T-helper 1 cell treated with Interleukin-12 subunit alpha and Interleukin-12 subunit beta and Interleukin-4 antibody, amounts not matched to agents 30 ng/mL and 1 ng/mL, for 36 hours (primary cell): ENCODE data around the gene GSTO2. TPM values are rescaled to one million over a fixed set of nuclear protein-coding genes. Genes with fewer than 3 reads are reported as not detected.
"Not testable (repeated sequence)": the region's sequence is repeated elsewhere in the genome, so short reads cannot be mapped to it uniquely, and the experiment has no call there.

Experiments
- intact Hi-C: fragments of 100-400 bp; cut with micrococcal nuclease; formaldehyde crosslinking; loops from one replicate; pipeline ENCODE4 v1.15.1; 2024
- total RNA-seq: library from RNA; stranded (reverse); gene quantifications from 2 replicates; pipeline ENCODE4 v1.2.3, GENCODE V29; 2022

Gene GSTO2
- 1.2 and 1.4 TPM in 2 replicates for total RNA-seq

GRCh38 chr10:104268713-104269645 lies at the start of gene GSTO2:
Gene GSTO2, plus strand, starts transcription at chr10:104269184. Its CDS starts 5,732 bp downstream, at chr10:104274916.
- intact Hi-C loops: loop anchor here (1.0 to 10.0 kb wide), 15 partner anchors 14 to 1764 kb away; partner anchors contain the start of genes ACTR1A, ATP5MK, CFAP43 and CFAP58

GRCh38 chr10:104220522-104220921 lies 48.5 kb upstream of the GSTO2 start:
- intact Hi-C loops: no loop called here

- intact Hi-C loops: no loop called here
Observed at GRCh38 chr10:104223304-104223703, 45.7 kb upstream of the GSTO2 start.

GRCh38 chr10:104230490-104230889 lies 38.5 kb upstream of the GSTO2 start:
- intact Hi-C loops: no loop called here

DNA sequence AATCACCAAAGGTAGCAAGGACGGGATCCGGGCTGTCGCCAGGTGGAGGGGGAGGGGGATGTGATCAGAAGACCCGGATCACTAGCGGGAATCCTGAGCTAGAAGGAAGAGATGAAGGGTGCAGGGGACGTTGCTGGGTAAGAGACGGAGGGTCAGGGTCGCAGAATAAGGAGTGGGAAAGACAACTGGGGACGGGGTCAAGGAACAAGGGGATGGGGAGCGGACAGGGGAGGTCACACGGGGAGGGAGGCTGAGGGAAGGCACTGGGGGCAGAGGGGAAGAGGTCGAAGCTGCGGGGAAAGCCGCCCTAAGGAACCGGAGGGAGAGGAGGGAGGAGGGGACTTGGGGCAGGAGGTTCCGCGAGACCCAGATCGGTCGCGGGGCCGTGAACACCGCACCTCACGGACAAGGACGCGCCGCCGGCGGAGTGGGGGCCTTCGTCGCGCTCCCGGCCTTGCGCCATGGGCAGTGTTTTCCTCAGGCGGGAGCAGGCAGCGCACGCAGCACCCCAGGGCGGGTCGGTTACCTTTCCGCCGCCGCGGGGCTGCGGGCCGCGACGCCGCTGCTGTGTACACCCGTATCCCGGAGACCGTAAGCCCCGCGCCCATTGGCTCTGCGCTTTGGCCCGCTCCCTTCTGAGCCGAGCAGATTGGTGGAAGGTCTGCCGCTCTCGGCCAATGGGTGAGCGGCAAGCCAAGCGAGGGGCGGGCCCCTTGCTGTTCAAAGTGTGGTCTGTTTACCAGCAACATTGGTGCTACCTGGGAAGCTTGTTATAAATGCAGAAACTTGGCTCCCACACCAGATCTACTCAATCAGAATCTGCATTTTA lies 37.0 kb upstream of the GSTO2 start, which contains the start of gene CFAP43:
Gene CFAP43, minus strand, starts transcription at position 581 of the 829 bp plus-strand sequence. Its CDS starts 118 bp downstream, at position 463.
- intact Hi-C loops: loop anchor here (1.0 to 2.0 kb wide), 9 partner anchors 23 to 473 kb away; partner anchors contain the start of genes CFAP58, GSTO2, ITPRIP and STN1

GRCh38 chr10:104232613-104233102 lies 36.3 kb upstream of the GSTO2 start:
- intact Hi-C loops: loop anchor here (1.0 to 2.0 kb wide), 9 partner anchors 23 to 474 kb away; partner anchors contain the start of genes CFAP58, GSTO2, ITPRIP and STN1

DNA sequence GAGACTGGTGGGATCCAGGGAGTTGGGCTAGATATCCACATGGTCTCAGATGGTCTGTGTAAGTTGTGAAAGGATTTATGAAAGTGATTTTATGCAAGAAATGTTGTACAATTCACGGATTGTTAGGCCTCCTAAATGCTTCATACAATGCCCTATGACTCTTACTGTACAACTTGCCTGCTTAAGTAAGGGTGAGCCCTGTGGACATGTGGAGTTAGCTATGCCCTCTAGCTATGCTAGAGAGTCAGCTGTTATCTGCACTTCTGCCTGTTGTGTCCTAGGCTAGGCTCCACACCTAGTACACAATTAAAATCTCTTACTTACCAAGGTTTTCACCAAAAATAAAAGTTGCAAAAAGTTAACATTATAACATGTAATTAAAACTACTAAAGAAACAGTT lies 35.2 kb upstream of the GSTO2 start:
- intact Hi-C loops: loop anchor here (2.0 kb wide), 3 partner anchors 265 to 475 kb away; no protein-coding TSS in a partner anchor

GRCh38 chr10:104234934-104235333 lies 34.0 kb upstream of the GSTO2 start:
- intact Hi-C loops: no loop called here

GRCh38 chr10:104235801-104236200 lies 33.2 kb upstream of the GSTO2 start:
- intact Hi-C loops: no loop called here

DNA sequence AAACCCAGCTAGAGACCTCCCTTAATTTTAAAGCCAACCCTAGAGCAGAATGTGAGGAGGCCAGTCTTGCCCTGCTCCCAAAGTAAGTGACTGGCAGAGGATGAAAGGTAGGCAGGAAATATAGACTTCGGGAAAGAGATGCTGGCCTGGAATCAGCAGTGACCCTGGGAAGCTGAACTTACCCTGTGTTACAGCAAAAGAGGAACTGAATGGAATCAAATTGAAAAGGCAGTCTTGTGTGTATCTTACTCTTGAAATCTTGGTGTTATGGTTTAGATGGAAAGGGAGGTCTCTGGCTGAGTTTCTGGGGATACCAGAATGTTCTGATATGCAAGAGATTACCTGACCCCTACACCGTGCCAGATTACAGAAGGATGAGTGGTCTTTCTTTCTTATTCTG lies 28.9 kb upstream of the GSTO2 start:
- intact Hi-C loops: no loop called here

GRCh38 chr10:104242545-104242944 lies 26.4 kb upstream of the GSTO2 start:
- intact Hi-C loops: no loop called here

- intact Hi-C loops: not testable (repeated sequence)
Observed at GRCh38 chr10:104243009-104243408, 26.0 kb upstream of the GSTO2 start.

- intact Hi-C loops: no loop called here
Observed at GRCh38 chr10:104243512-104243911, 25.5 kb upstream of the GSTO2 start.

DNA sequence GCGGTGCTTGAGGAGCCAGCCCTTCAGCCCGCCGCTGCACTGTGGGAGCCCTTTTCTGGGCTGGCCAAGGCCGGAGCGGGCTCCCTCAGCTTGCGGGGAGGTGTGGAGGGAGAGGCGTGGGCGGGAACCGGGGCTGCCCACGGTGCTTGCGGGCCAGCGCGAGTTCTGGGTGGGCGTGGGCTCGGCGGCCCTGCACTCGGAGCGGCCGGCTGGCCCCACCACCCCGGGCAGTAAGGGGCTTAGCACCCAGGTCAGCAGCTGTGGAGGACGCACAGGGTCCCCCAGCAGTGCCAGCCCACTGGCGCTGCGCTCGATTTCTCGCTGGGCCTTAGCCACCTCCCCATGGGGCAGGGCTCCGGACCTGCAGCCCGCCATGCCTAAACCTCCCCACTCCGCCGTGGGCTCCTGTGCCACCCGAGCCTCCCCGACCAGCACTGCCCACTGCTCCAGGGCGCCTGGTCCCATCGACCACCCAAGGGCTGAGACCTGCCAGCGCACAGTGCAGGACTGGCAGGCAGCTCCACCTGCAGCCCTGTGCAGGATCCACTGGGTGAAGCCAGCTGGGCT lies 23.8 kb upstream of the GSTO2 start:
- intact Hi-C loops: no loop called here

GRCh38 chr10:104246976-104247375 lies 22.0 kb upstream of the GSTO2 start:
- intact Hi-C loops: no loop called here

DNA sequence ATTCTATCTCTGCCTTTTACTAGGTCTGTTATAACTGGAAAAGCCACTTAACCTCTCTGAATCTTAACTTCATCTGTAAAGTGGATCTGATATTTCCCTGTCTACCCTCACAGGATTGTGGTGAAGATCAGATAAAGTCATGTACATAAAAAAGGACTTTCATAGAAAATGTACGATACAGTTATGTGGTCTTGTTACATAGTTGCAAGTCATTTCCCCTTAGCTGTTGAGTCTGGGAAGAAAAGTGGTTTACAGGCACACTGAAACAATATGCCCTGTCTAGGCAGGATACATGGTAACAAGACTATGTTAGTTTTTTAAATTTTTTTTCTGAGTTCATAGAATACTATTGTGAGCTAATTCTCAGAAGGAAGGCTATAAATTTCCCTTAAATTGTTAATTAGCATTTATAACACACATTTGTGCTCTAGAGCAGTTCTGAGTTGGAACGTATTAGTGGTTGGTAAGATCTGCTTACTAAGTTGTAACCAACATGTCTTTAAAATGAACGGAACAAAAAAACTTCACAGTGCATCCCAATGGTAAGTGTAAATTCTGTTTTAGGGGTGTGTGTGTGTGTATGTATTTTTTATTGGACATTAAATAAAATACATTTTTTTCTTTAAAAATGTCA lies 21.4 kb upstream of the GSTO2 start:
- intact Hi-C loops: no loop called here

GRCh38 chr10:104248931-104249330 lies 20.1 kb upstream of the GSTO2 start:
- intact Hi-C loops: not testable (repeated sequence)

- intact Hi-C loops: no loop called here
Observed at GRCh38 chr10:104250371-104250770, 18.6 kb upstream of the GSTO2 start.

DNA sequence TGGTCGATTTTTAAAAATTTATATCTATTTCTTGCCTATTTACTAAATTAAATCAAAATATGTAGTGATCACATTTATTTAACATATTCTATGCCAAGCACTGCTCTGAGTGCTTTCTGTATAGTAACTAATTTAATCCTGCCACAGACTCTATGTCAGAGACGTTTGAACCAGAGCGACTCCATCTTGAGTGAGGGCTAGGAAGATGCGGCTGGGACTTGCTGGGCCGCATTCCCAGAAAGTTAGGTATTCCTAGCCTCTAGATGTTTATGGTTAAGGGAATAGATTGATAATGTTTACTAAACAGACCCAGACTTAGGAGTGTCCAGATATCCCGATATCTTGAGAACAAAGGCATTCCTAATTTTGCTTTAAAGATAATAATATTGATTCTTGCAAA lies 17.5 kb upstream of the GSTO2 start:
- intact Hi-C loops: no loop called here

DNA sequence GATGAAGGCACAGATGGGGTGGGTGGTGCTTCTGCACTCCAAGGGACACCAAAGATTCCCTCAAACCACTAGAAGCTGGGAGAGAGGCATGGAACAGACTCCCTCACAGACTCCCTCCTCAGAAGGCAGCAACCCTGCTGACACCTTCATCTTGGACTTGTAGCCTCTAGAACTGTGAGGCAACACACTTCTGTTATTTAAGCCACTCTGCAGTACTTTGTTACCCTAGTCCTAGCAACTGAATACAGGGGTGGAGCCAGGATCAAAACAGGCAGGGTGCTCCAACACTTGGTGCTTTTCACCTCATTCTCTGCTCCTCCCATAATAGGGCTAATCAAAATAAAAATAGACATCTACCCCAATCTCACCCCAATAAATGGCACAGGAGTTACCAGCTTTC lies 16.6 kb upstream of the GSTO2 start:
- intact Hi-C loops: no loop called here

DNA sequence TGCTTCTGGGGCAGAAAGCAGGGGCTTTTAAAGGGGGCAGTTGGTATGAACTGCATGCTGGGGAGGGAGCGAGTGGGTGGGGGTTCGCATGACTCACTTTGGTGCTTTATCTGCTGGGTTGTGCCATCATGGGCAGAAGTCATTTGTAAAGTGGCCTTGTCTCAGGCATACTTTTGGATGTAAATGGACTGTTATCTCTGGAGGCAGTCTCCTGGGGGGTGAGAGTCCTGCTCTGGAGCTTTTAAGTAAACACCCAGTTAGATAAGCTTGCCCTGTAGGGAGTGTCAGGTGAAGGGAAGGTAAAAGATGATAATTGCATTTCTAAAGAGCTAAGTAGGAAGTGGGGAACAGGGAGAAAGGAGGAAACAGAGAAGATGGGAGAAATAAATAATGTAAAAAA lies 15.9 kb upstream of the GSTO2 start:
- intact Hi-C loops: no loop called here
